ENCODE data around the gene OSBPL8.

OSBPL8 gene

GRCh38 chr12:76313299-76313698 lies 246.3 kb downstream of the OSBPL8 start:
- DNase-seq (ENCODE audit: insufficient read length, low spot score) (no peak), FAIRE-seq (no peak)
- TF ChIP-seq POLR2A (IDR thresholded peaks at IDR 0.05; ENCODE audit: low read depth, low read length): no peak

- FAIRE-seq (no peak), DNase-seq (ENCODE audit: insufficient read length, low spot score) (no peak)
- TF ChIP-seq POLR2A (IDR thresholded peaks at IDR 0.05; ENCODE audit: low read depth, low read length): no peak
These were observed 247.3 kb downstream of the OSBPL8 start for GRCh38 chr12:76312315-76312714.

DNA sequence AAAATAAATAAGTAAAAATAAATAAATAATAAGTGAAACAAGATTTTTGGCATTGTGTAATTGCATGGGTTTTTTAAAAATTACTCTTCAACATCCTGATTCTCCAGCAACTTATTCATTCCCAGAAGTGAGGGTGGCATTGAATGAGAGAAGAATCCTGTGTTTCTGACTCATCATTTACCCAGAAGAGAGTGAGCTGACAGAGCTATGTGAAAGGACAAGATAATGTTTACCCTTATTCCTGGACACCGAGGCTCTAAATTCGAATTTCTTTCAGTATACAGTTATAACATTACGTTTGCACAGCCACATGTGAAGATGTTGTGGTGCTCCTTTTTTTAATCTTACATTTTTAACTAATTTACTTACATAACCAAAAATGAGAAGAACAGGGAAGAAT lies 247.8 kb downstream of the OSBPL8 start:
- no peak for TF ChIP-seq POLR2A (IDR thresholded peaks at IDR 0.05; ENCODE audit: low read depth, low read length)
- DNase-seq (ENCODE audit: insufficient read length, low spot score) (no peak), FAIRE-seq (no peak)

DNA sequence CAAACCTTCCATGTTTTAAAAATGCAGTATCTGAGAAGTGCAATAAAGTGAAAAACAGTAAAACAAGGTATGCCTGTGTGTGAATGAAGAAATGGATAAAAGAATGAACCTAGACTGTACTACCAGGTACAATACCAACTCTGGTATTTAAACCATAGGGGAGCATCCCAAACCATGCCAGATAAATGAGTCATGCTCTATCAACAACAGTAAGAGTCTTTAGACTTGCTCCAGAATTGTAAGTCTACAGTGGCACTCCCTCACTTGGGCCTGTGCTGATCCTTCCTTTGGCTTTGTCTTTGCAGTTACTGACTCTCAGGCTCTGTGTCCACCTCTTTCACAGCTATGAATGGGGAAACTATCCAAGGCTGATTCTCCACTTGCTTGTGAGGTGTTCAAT lies 249.5 kb downstream of the OSBPL8 start:
- no peak for TF ChIP-seq POLR2A (IDR thresholded peaks at IDR 0.05; ENCODE audit: low read depth, low read length)
- peak; percentile 85 for FAIRE-seq

GRCh38 chr12:76308866-76309265 lies 250.7 kb downstream of the OSBPL8 start:
- DNase-seq (ENCODE audit: insufficient read length, low spot score): no peak
- no peak for TF ChIP-seq POLR2A (IDR thresholded peaks at IDR 0.05; ENCODE audit: low read depth, low read length)
- FAIRE-seq: no peak

More for the DNA sequence above, 249.5 kb downstream of the OSBPL8 start:
- peak; percentile 47 for DNase-seq (ENCODE audit: insufficient read length, low spot score)

DNA sequence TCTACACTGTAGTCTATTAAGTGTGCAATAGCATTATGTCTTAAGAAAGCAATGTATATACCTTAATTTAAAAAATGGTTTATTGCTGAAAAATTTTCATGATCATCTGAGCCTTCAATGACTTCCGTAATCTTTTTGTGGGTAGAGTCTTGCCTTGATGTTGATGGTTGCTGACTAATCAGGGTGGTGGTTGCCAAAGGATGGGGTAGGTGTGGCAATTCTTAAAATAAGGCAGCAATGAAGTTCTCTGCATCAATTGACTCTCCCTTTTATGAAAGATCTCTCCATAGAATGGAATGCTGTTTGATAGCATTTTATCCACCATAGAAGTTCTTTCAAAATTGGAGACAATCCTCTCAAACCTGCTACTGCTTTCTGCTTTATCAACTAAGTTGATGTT lies 252.5 kb downstream of the OSBPL8 start:
- FAIRE-seq (no peak), DNase-seq (ENCODE audit: insufficient read length, low spot score) (no peak)
- no peak for TF ChIP-seq POLR2A (IDR thresholded peaks at IDR 0.05; ENCODE audit: low read depth, low read length)

- no peak for TF ChIP-seq POLR2A (IDR thresholded peaks at IDR 0.05; ENCODE audit: low read depth, low read length)
- FAIRE-seq (no peak), DNase-seq (ENCODE audit: insufficient read length, low spot score) (no peak)
These were observed 255.5 kb downstream of the OSBPL8 start for GRCh38 chr12:76303989-76304460.

DNA sequence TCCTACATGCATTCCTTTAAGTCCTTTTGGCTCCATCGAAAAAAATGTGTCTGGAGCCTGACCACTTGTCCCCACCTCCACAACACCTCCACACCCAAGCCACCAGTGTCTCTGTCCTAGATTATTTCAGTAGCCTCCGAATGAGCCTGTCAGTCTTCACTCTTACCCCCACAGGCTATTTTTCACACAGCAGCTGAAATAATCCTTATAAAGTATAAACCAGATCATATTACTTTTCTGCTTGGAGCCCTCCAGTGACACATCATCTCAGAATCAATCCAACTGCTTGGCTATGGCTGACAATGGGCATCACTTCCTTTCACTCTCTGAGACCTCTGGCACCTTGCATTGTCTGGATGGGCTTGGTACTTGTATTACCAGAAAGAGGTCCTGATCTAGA lies 256.2 kb downstream of the OSBPL8 start:
- DNase-seq (ENCODE audit: insufficient read length, low spot score): no peak
- TF ChIP-seq POLR2A (IDR thresholded peaks at IDR 0.05; ENCODE audit: low read depth, low read length): no peak
- FAIRE-seq: no peak

All from H54 (cell line).